Measurements from ENCODE around the gene TRIP11.

TRIP11 gene

GRCh38 chr14:91977884-91978283, 62.0 kb downstream of the TRIP11 start:
- in situ Hi-C loops (cut with MboI; ENCODE audit: low sequenced_read_pairs, unreplicated experiment), result no loop called here
- no peak for DNase-seq (ENCODE audit: low spot score)
- TF ChIP-seq CTCF (IDR thresholded peaks at IDR 0.05; ENCODE audit: borderline replicate concordance, control extremely low read depth, extremely low read depth, insufficient read depth, missing control alignments), result no peak

GRCh38 chr14:91975763-91976162, 64.1 kb downstream of the TRIP11 start:
- DNase-seq (ENCODE audit: low spot score), result no peak
- no peak for TF ChIP-seq CTCF (IDR thresholded peaks at IDR 0.05; ENCODE audit: borderline replicate concordance, control extremely low read depth, extremely low read depth, insufficient read depth, missing control alignments)
- in situ Hi-C loops (cut with MboI; ENCODE audit: low sequenced_read_pairs, unreplicated experiment), result no loop called here

GRCh38 chr14:91971188-91971778, 68.6 kb downstream of the TRIP11 start:
- in situ Hi-C loops (cut with MboI; ENCODE audit: low sequenced_read_pairs, unreplicated experiment), result no loop called here
- no peak for DNase-seq (ENCODE audit: low spot score)
- no peak for TF ChIP-seq CTCF (IDR thresholded peaks at IDR 0.05; ENCODE audit: borderline replicate concordance, control extremely low read depth, extremely low read depth, insufficient read depth, missing control alignments)

- no peak for DNase-seq (ENCODE audit: low spot score)
- TF ChIP-seq CTCF (IDR thresholded peaks at IDR 0.05; ENCODE audit: borderline replicate concordance, control extremely low read depth, extremely low read depth, insufficient read depth, missing control alignments), result no peak
- in situ Hi-C loops (cut with MboI; ENCODE audit: low sequenced_read_pairs, unreplicated experiment), result no loop called here
These were observed 71.6 kb downstream of the TRIP11 start for GRCh38 chr14:91968280-91968679.

- in situ Hi-C loops (cut with MboI; ENCODE audit: low sequenced_read_pairs, unreplicated experiment), result no loop called here
- no peak for TF ChIP-seq CTCF (IDR thresholded peaks at IDR 0.05; ENCODE audit: borderline replicate concordance, control extremely low read depth, extremely low read depth, insufficient read depth, missing control alignments)
- no peak for DNase-seq (ENCODE audit: low spot score)
These were observed 75.1 kb downstream of the TRIP11 start for GRCh38 chr14:91964724-91965123.

- in situ Hi-C loops (cut with MboI; ENCODE audit: low sequenced_read_pairs, unreplicated experiment), result no loop called here
- DNase-seq (ENCODE audit: low spot score), result no peak
- TF ChIP-seq CTCF (IDR thresholded peaks at IDR 0.05; ENCODE audit: borderline replicate concordance, control extremely low read depth, extremely low read depth, insufficient read depth, missing control alignments), result no peak
These were observed 75.8 kb downstream of the TRIP11 start for GRCh38 chr14:91964011-91964410.

Measured in GM13976 (cell line).